ENCODE data around the gene CCDC184. TPM values are rescaled to one million over a fixed set of nuclear protein-coding genes. Genes with fewer than 3 reads are reported as not detected.
A peak's percentile ranks its signal among the peaks of the same experiment; 100 is the strongest.

Gene CCDC184
- total and polyA plus RNA-seq, 2 of the 13 experiments (the other 11 are each of a cell fraction or from before 2014, with no cell fraction given), result not detected

- TF ChIP-seq, protein P1, sequence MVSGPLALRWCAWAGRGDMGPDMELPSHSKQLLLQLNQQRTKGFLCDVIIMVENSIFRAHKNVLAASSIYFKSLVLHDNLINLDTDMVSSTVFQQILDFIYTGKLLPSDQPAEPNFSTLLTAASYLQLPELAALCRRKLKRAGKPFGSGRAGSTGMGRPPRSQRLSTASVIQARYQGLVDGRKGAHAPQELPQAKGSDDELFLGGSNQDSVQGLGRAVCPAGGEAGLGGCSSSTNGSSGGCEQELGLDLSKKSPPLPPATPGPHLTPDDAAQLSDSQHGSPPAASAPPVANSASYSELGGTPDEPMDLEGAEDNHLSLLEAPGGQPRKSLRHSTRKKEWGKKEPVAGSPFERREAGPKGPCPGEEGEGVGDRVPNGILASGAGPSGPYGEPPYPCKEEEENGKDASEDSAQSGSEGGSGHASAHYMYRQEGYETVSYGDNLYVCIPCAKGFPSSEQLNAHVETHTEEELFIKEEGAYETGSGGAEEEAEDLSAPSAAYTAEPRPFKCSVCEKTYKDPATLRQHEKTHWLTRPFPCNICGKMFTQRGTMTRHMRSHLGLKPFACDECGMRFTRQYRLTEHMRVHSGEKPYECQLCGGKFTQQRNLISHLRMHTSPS (CRISPR knock-in tag; IDR thresholded peaks at IDR 0.05; ENCODE audit: low read depth), result no peak
- TF ChIP-seq SOX5 (CRISPR knock-in tag; IDR thresholded peaks at IDR 0.05; ENCODE audit: borderline replicate concordance) (0 out of 2 replicates have a peak, but pooled peaks have one; percentile 14), GFI1 (CRISPR knock-in tag; IDR thresholded peaks at IDR 0.05; ENCODE audit: borderline replicate concordance) (no peak), ZBTB39 (CRISPR knock-in tag; IDR thresholded peaks at IDR 0.05) (no peak), TCF7 (IDR thresholded peaks at IDR 0.05; ENCODE audit: low read depth) (no peak)
- TF ChIP-seq, protein P2, sequence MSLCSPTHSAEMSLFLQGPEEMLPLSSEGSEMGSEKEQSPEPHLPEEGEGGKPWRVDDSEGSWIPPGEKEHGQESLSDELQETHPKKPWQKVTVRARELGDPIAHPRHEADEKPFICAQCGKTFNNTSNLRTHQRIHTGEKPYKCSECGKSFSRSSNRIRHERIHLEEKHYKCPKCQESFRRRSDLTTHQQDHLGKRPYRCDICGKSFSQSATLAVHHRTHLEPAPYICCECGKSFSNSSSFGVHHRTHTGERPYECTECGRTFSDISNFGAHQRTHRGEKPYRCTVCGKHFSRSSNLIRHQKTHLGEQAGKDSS (CRISPR knock-in tag; IDR thresholded peaks at IDR 0.05; ENCODE audit: borderline replicate concordance, low read depth), result 0 out of 2 replicates have a peak, but pooled peaks have one; percentile 11
These were observed 26.2 kb upstream of the CCDC184 start, which contains the start of gene ASB8 (continued) for GRCh38 chr12:48157018-48157888.
